ENCODE measurements around the gene HSD3B2.

DNA sequence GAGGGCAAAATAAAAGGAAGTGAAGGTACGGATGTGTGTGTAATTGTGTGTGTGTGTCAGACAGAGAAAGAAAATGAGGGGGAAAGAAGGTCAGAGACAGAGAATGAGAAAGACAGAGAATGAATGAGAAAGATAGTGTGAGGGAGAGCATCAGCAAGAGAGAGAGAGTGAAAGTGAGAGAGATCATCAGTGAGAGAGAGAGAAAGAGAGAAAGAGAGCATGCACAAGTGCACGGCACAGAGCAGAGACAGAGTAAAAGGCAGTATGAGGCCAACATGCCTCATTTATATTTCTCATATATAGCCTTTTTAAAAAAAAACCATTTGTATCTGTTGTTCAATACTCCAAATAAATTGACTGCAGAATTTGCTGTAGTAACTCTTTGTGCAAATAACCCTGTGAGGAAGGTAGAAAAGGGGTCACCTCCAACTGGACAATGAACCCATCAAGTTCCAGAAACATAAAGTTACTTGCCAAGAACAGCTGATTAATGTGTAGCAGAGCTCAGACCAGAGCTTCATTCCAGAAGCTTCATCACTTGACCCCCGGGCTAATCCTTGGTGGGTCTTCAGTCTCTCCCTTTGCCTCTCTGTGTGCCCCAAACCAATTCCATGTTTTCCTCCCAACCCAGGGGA, 1.2 kb downstream of the HSD3B2 start:
- TF ChIP-seq CEBPB (IDR thresholded peaks at IDR 0.05; ENCODE audit: low read depth, low read length) (no peak), EP300 (IDR thresholded peaks at IDR 0.05; ENCODE audit: borderline replicate concordance in 1 of 2, low read depth in 2 of 2, low read length in 2 of 2) (no peak), EGR1 (IDR thresholded peaks at IDR 0.05; ENCODE audit: borderline replicate concordance, low read depth, low read length) (no peak), KDM1A (IDR thresholded peaks at IDR 0.05; ENCODE audit: borderline replicate concordance, low read length) (no peak), RNF2 (IDR thresholded peaks at IDR 0.05; ENCODE audit: borderline replicate concordance, low read depth, low read length, missing control alignments, poor library complexity, severe bottlenecking) (no peak), POLR2A (IDR thresholded peaks at IDR 0.05; ENCODE audit: control extremely low read depth in 1 of 2, low read depth in 2 of 2, low read length in 2 of 2) (no peak), JUN (IDR thresholded peaks at IDR 0.05; ENCODE audit: low read depth, low read length) (no peak), SIRT6 (IDR thresholded peaks at IDR 0.05; ENCODE audit: low read length) (no peak)
- TF ChIP-seq, protein P1, sequence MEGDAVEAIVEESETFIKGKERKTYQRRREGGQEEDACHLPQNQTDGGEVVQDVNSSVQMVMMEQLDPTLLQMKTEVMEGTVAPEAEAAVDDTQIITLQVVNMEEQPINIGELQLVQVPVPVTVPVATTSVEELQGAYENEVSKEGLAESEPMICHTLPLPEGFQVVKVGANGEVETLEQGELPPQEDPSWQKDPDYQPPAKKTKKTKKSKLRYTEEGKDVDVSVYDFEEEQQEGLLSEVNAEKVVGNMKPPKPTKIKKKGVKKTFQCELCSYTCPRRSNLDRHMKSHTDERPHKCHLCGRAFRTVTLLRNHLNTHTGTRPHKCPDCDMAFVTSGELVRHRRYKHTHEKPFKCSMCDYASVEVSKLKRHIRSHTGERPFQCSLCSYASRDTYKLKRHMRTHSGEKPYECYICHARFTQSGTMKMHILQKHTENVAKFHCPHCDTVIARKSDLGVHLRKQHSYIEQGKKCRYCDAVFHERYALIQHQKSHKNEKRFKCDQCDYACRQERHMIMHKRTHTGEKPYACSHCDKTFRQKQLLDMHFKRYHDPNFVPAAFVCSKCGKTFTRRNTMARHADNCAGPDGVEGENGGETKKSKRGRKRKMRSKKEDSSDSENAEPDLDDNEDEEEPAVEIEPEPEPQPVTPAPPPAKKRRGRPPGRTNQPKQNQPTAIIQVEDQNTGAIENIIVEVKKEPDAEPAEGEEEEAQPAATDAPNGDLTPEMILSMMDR (IDR thresholded peaks at IDR 0.05; ENCODE audit: control extremely low read depth in 1 of 3, insufficient read depth in 1 of 3, low read depth in 1 of 3, low read length in 3 of 3), result no peak
- TF ChIP-seq, protein P2, sequence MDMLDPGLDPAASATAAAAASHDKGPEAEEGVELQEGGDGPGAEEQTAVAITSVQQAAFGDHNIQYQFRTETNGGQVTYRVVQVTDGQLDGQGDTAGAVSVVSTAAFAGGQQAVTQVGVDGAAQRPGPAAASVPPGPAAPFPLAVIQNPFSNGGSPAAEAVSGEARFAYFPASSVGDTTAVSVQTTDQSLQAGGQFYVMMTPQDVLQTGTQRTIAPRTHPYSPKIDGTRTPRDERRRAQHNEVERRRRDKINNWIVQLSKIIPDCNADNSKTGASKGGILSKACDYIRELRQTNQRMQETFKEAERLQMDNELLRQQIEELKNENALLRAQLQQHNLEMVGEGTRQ (IDR thresholded peaks at IDR 0.05; ENCODE audit: low read length), result no peak
- TF ChIP-seq, protein P3, sequence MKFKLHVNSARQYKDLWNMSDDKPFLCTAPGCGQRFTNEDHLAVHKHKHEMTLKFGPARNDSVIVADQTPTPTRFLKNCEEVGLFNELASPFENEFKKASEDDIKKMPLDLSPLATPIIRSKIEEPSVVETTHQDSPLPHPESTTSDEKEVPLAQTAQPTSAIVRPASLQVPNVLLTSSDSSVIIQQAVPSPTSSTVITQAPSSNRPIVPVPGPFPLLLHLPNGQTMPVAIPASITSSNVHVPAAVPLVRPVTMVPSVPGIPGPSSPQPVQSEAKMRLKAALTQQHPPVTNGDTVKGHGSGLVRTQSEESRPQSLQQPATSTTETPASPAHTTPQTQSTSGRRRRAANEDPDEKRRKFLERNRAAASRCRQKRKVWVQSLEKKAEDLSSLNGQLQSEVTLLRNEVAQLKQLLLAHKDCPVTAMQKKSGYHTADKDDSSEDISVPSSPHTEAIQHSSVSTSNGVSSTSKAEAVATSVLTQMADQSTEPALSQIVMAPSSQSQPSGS (IDR thresholded peaks at IDR 0.05; ENCODE audit: low read length), result no peak

Measured in H1 (cell line).